Epithelial cell of proximal tubule (primary cell): ENCODE results near the gene YIPF7. TPM values are rescaled to one million over a fixed set of nuclear protein-coding genes. Genes with fewer than 3 reads are reported as not detected.
A peak's percentile ranks its signal among the peaks of the same experiment; 100 is the strongest.

Experiments used
- DNase-seq: peaks from one replicate; pipeline ENCODE4 v3.0.0-alpha.2; 2011; ENCODE audit warnings: low read depth
- H3K4me3 ChIP-seq: 2 replicates; pipeline ENCODE4 v1.5.1; 2011; ENCODE audit warnings: low read depth, mild to moderate bottlenecking, low read length
- CTCF ChIP-seq: conservative IDR thresholded peaks from 2 replicates; pipeline ENCODE4 v1.5.1; 2012; ENCODE audit warnings: low read depth, mild to moderate bottlenecking, low read length
- total RNA-seq: library from RNA; depleted of rRNA; stranded (reverse); fragments of >200 nt; gene quantifications from 2 replicates; pipeline ENCODE4 v1.2.3, GENCODE V29; 2015

The YIPF7 gene
- total RNA-seq, result not detected in 2 replicates

- no peak within 1 kb of the TSS for H3K4me3 ChIP-seq
- TF ChIP-seq CTCF, result no peak
- no peak for DNase-seq
These were observed at the start of gene YIPF7 for GRCh38 chr4:44651425-44651824. TSS of gene YIPF7 (minus strand) at chr4:44651625. CDS start at chr4:44650100, 1,525 bp downstream.

- TF ChIP-seq CTCF, result no peak
- no peak overlapping the region for H3K4me3 ChIP-seq
- no peak for DNase-seq
These were observed 49.6 kb upstream of the YIPF7 start for GRCh38 chr4:44701037-44701436.

GRCh38 chr4:44700427-44700826 lies 49.0 kb upstream of the YIPF7 start:
- no peak for DNase-seq
- no peak for TF ChIP-seq CTCF
- H3K4me3 ChIP-seq, result no peak overlapping the region

- H3K4me3 ChIP-seq, result no peak overlapping the region
- TF ChIP-seq CTCF, result no peak
- no peak for DNase-seq
These were observed 33.2 kb upstream of the YIPF7 start for GRCh38 chr4:44684648-44685047.

- H3K4me3 ChIP-seq, result peak overlapping the region; percentile 92
- TF ChIP-seq CTCF, result no peak
- no peak for DNase-seq
These were observed 27.6 kb upstream of the YIPF7 start for GRCh38 chr4:44679060-44679459.

GRCh38 chr4:44678094-44679041 lies 26.9 kb upstream of the YIPF7 start, which contains the start of gene GUF1:
TSS of gene GUF1 (plus strand) at chr4:44678420. CDS start at chr4:44678623, 203 bp downstream.
- H3K4me3 ChIP-seq, result peak within 1 kb of the TSS; percentile 92
- peak; percentile 48 for DNase-seq
- peak; percentile 12 for TF ChIP-seq CTCF
